Neuronal stem cell (in vitro differentiated cells): ENCODE results near the gene CHPF2.
A peak's percentile ranks its signal among the peaks of the same experiment; 100 is the strongest.

Experiments
- DNase-seq: peaks from one replicate; pipeline ENCODE4 v3.0.0-alpha.2; 2013; ENCODE audit warnings: low spot score
- H2AFZ ChIP-seq: one replicate; pipeline ENCODE4 v1.6.1; 2013; ENCODE audit warnings: mild to moderate bottlenecking, low read length, inconsistent platforms
- H2AK5ac ChIP-seq: 2 replicates; pipeline ENCODE4 v1.6.1; 2013; ENCODE audit warnings: low read depth, mild to moderate bottlenecking, inconsistent platforms, low read length, moderate library complexity, mixed read lengths
- H2BK120ac ChIP-seq: 2 replicates; pipeline ENCODE4 v1.6.1; 2013; ENCODE audit warnings: low read depth, mild to moderate bottlenecking, inconsistent platforms, low read length, moderate library complexity, mixed read lengths
- H2BK12ac ChIP-seq: one replicate; pipeline ENCODE4 v1.6.1; 2013; ENCODE audit warnings: low read length, inconsistent platforms
- H2BK15ac ChIP-seq: 2 replicates; pipeline ENCODE4 v1.6.1; 2013; ENCODE audit warnings: mild to moderate bottlenecking, low read length, inconsistent platforms, mixed read lengths
- H2BK5ac ChIP-seq: one replicate; pipeline ENCODE4 v1.6.1; 2013; ENCODE audit warnings: inconsistent platforms, mild to moderate bottlenecking, low read length, moderate library complexity
- H3K14ac ChIP-seq: one replicate; pipeline ENCODE4 v1.6.1; 2013; ENCODE audit warnings: low read length, inconsistent platforms
- H3K18ac ChIP-seq: 2 replicates; pipeline ENCODE4 v1.6.1; 2013; ENCODE audit warnings: low read length, inconsistent platforms
- H3K23ac ChIP-seq: 2 replicates; pipeline ENCODE4 v1.6.1; 2013; ENCODE audit warnings: low read depth, mild to moderate bottlenecking, mixed read lengths, low read length, inconsistent platforms; ENCODE audit not compliant: poor library complexity
- H3K27ac ChIP-seq: replicated peaks from 3 replicates; pipeline ENCODE4 v1.5.1; 2013; ENCODE audit warnings: low read length, inconsistent platforms
- H3K27me3 ChIP-seq, 3 experiments: 2 replicates each; pipeline ENCODE4 v1.6.1; 2013; ENCODE audit warnings: low read length in 3 of 3, mild to moderate bottlenecking in 2 of 3, inconsistent platforms in 1 of 3, low read depth in 1 of 3, mixed read lengths in 1 of 3, moderate library complexity in 1 of 3; ENCODE audit not compliant: control insufficient read depth in 3 of 3, insufficient read depth in 3 of 3
- H3K36me3 ChIP-seq, 2 donors: replicated peaks in 1 of 2; 2 replicates each; pipeline ENCODE4 v1.6.1; 2013; ENCODE audit warnings: low read length in 2 of 2; ENCODE audit not compliant: control insufficient read depth in 2 of 2, insufficient read depth in 2 of 2
- H3K4ac ChIP-seq: 2 replicates; pipeline ENCODE4 v1.6.1; 2013; ENCODE audit warnings: inconsistent platforms, mild to moderate bottlenecking, low read length, moderate library complexity
- H3K4me1 ChIP-seq, 2 donors: 1 replicate in 1 of 2; 2 replicates in 1 of 2; pipeline ENCODE4 v1.6.1; 2013; ENCODE audit warnings: low read length in 2 of 2, low read depth in 1 of 2; ENCODE audit not compliant: control insufficient read depth in 2 of 2, insufficient read depth in 1 of 2
- H3K4me2 ChIP-seq: one replicate; pipeline ENCODE4 v1.6.1; 2013; ENCODE audit warnings: mild to moderate bottlenecking, low read length, inconsistent platforms; ENCODE audit not compliant: insufficient read depth, poor library complexity, severe bottlenecking
- H3K4me3 ChIP-seq, 2 donors: 2 replicates each; pipeline ENCODE4 v1.5.1; 2013; ENCODE audit warnings: low read length in 2 of 2, mild to moderate bottlenecking in 2 of 2, inconsistent platforms in 1 of 2, moderate library complexity in 1 of 2
- H3K79me1 ChIP-seq: one replicate; pipeline ENCODE4 v1.6.1; 2013; ENCODE audit warnings: low read depth, mild to moderate bottlenecking, inconsistent platforms, low read length, moderate library complexity
- H3K9ac ChIP-seq: one replicate; pipeline ENCODE4 v1.6.1; 2013; ENCODE audit warnings: mild to moderate bottlenecking, low read depth, low read length, inconsistent platforms; ENCODE audit not compliant: poor library complexity
- H3K9me3 ChIP-seq, 2 donors: replicated peaks in 1 of 2; 2 replicates each; pipeline versions ENCODE3 to v1.6.1; 2013; ENCODE audit warnings: low read length in 2 of 2, mild to moderate bottlenecking in 2 of 2, inconsistent platforms in 1 of 2, low read depth in 1 of 2, mixed read lengths in 1 of 2, moderate library complexity in 1 of 2; ENCODE audit not compliant: control insufficient read depth in 2 of 2, insufficient read depth in 1 of 2
- H4K8ac ChIP-seq: one replicate; pipeline ENCODE4 v1.6.1; 2013; ENCODE audit warnings: low read depth, mild to moderate bottlenecking, inconsistent platforms, low read length, moderate library complexity
- H4K91ac ChIP-seq: one replicate; pipeline ENCODE4 v1.6.1; 2013; ENCODE audit warnings: low read length, low read depth, mild to moderate bottlenecking, inconsistent platforms; ENCODE audit not compliant: poor library complexity
- WGBS, 2 donors: extraction: QIAGEN DNeasy Blood & Tissue Kit; methylation state at CpG; one replicate each; pipeline ENCODE4 v1.1.7; 2013; ENCODE audit warnings: missing lambda C conversion rate in 2 of 2, mixed read lengths in 1 of 2; ENCODE audit not compliant: insufficient read length in 2 of 2, insufficient replicate concordance in 1 of 2; ENCODE audit errors: extremely low coverage in 2 of 2; 5-methylcytosine and 5-hydroxymethylcytosine counted together

CHPF2 gene

GRCh38 chr7:151254851-151255250 is 22.6 kb downstream of the CHPF2 start:
- H2BK120ac ChIP-seq, result no peak overlapping the region
- H3K4ac ChIP-seq, result no peak overlapping the region
- no peak overlapping the region for H3K4me2 ChIP-seq
- no peak overlapping the region for H3K23ac ChIP-seq
- H3K14ac ChIP-seq, result no peak overlapping the region
- H2AFZ ChIP-seq, result no peak overlapping the region
- H3K18ac ChIP-seq, result no peak overlapping the region
- H3K27ac ChIP-seq, result no peak overlapping the region
- H2AK5ac ChIP-seq, result no peak overlapping the region
- no peak for DNase-seq
- WGBS, 2 donors, result no CpG with 5 or more reads among the region's 11 CpGs
- H3K9me3 ChIP-seq, result no peaks in the 10 kb centered on the region
- H2BK12ac ChIP-seq, result no peak overlapping the region
- peaks cover 21 to 24% of the 10 kb centered on the region in 2 donors for H3K4me1 ChIP-seq
- peaks cover 0 to 12% (median 9%) of the 10 kb centered on the region in 3 experiments for H3K27me3 ChIP-seq
- H4K91ac ChIP-seq, result no peak overlapping the region
- H3K36me3 ChIP-seq, result no peaks in the 10 kb centered on the region
- no peak overlapping the region for H4K8ac ChIP-seq
- no peak overlapping the region for H3K4me3 ChIP-seq
- no peak overlapping the region for H2BK15ac ChIP-seq
- peaks cover 1% of the 10 kb centered on the region for H3K79me1 ChIP-seq
- H2BK5ac ChIP-seq, result no peak overlapping the region
- no peak overlapping the region for H3K9ac ChIP-seq

GRCh38 chr7:151255390-151255789 is 23.1 kb downstream of the CHPF2 start:
- Histone ChIP-seq H2BK12ac (no peak overlapping the region), H3K36me3 (no peaks in the 10 kb centered on the region), H3K9me3 (no peaks in the 10 kb centered on the region), H3K4me1 (peaks cover 18 to 19% of the 10 kb centered on the region in 2 donors), H4K8ac (no peak overlapping the region), H2AFZ (no peak overlapping the region), H3K9ac (no peak overlapping the region), H2BK15ac (no peak overlapping the region), H3K4me2 (no peak overlapping the region), H3K79me1 (peaks cover 1% of the 10 kb centered on the region), H3K14ac (no peak overlapping the region), H3K27me3 (peaks cover 0 to 16% (median 9%) of the 10 kb centered on the region in 3 experiments), H3K18ac (no peak overlapping the region), H2BK120ac (no peak overlapping the region), H2AK5ac (no peak overlapping the region), H3K4me3 (no peak overlapping the region), H3K4ac (no peak overlapping the region), H3K27ac (no peak overlapping the region), H2BK5ac (no peak overlapping the region), H4K91ac (no peak overlapping the region), H3K23ac (peak overlapping the region; percentile 8)
- no CpG with 5 or more reads among the region's 7 CpGs for WGBS, 2 donors
- DNase-seq, result no peak

- Histone ChIP-seq H3K4ac (no peak overlapping the region), H2BK15ac (no peak overlapping the region), H4K91ac (no peak overlapping the region), H3K4me1 (peaks cover 10 to 13% of the 10 kb centered on the region in 2 donors), H3K23ac (no peak overlapping the region), H2BK120ac (no peak overlapping the region), H3K27ac (no peak overlapping the region), H2AK5ac (no peak overlapping the region), H2AFZ (no peak overlapping the region), H3K36me3 (no peaks in the 10 kb centered on the region), H3K79me1 (peaks cover 1% of the 10 kb centered on the region), H3K14ac (no peak overlapping the region), H3K18ac (peak overlapping the region; percentile 71), H3K4me3 (no peak overlapping the region), H3K4me2 (no peak overlapping the region), H3K27me3 (peaks cover 0 to 27% (median 2%) of the 10 kb centered on the region in 3 experiments), H3K9me3 (no peaks in the 10 kb centered on the region), H2BK12ac (peak overlapping the region; percentile 58), H3K9ac (peak overlapping the region; percentile 60), H2BK5ac (no peak overlapping the region), H4K8ac (no peak overlapping the region)
- no CpG with 5 or more reads among the region's 16 CpGs for WGBS, 2 donors
- DNase-seq, result no peak
Measured at GRCh38 chr7:151256410-151257045, 24.2 kb downstream of the CHPF2 start.

- no CpG with 5 or more reads among the region's 7 CpGs for WGBS, 2 donors
- no peaks in the 10 kb centered on the region for H3K36me3 ChIP-seq
- DNase-seq, result no peak
- H3K18ac ChIP-seq, result peak overlapping the region; percentile 35
- no peak overlapping the region for H3K4me2 ChIP-seq
- H2AK5ac ChIP-seq, result no peak overlapping the region
- H2AFZ ChIP-seq, result no peak overlapping the region
- no peak overlapping the region for H3K4ac ChIP-seq
- no peak overlapping the region for H2BK12ac ChIP-seq
- peak overlapping the region; percentile 82 for H3K23ac ChIP-seq
- H3K4me1 ChIP-seq, result peaks cover 6 to 8% of the 10 kb centered on the region in 2 donors
- H4K8ac ChIP-seq, result no peak overlapping the region
- no peak overlapping the region for H3K9ac ChIP-seq
- H3K14ac ChIP-seq, result no peak overlapping the region
- H3K27ac ChIP-seq, result no peak overlapping the region
- no peak overlapping the region for H2BK120ac ChIP-seq
- no peaks in the 10 kb centered on the region for H3K9me3 ChIP-seq
- no peak overlapping the region for H4K91ac ChIP-seq
- peak overlapping the region; percentile 71 for H2BK15ac ChIP-seq
- peaks cover 0 to 32% (median 2%) of the 10 kb centered on the region in 3 experiments for H3K27me3 ChIP-seq
- H3K4me3 ChIP-seq, result peak overlapping the region in 1 of 2 donors; percentile 27
- H3K79me1 ChIP-seq, result peaks cover 1% of the 10 kb centered on the region
- peak overlapping the region; percentile 43 for H2BK5ac ChIP-seq
Measured at GRCh38 chr7:151257990-151258389, 25.7 kb downstream of the CHPF2 start.
